CD4-positive, alpha-beta memory T cell (primary cell): Measurements from ENCODE around the gene FAM174B. TPM values are rescaled to one million over a fixed set of nuclear protein-coding genes. Genes with fewer than 3 reads are reported as not detected.

Source experiments
- CTCF ChIA-PET: fragments of 350-600 bp; sonication (Branson Sonifier 250); formaldehyde crosslinking; loops from one replicate; lab custom pipeline; 2021; ENCODE audit warnings: inconsistent platforms; ENCODE audit not compliant: partially characterized antibody; lab: Charles Lee
- POLR2A ChIA-PET: fragments of 350-600 bp; sonication (Branson Sonifier 250); formaldehyde crosslinking; loops from one replicate; lab custom pipeline; 2021; ENCODE audit not compliant: partially characterized antibody; lab: Charles Lee
- DNase-seq, 5 donors: peaks; one replicate each; pipeline versions ENCODE4 v3.0.0 to v3.0.0-alpha.2; 2020 to 2022; ENCODE audit warnings: mixed read lengths in 1 of 5
- H3K27ac ChIP-seq: one replicate; pipeline ENCODE4 v1.7.0; 2013; ENCODE audit warnings: low read depth, low read length
- H3K27me3 ChIP-seq: 2 replicates; pipeline ENCODE4 v1.7.0; 2013; ENCODE audit warnings: mild to moderate bottlenecking, low read length, moderate library complexity; ENCODE audit not compliant: insufficient read depth
- H3K36me3 ChIP-seq: 2 replicates; pipeline ENCODE4 v1.7.0; 2013; ENCODE audit warnings: mild to moderate bottlenecking, low read length, moderate library complexity; ENCODE audit not compliant: insufficient read depth
- H3K4me1 ChIP-seq: 2 replicates; pipeline ENCODE4 v1.7.0; 2013; ENCODE audit warnings: mild to moderate bottlenecking, low read length, moderate library complexity; ENCODE audit not compliant: insufficient read depth
- H3K4me3 ChIP-seq, 2 donors: one replicate each; pipeline ENCODE4 v1.7.0; 2013; ENCODE audit warnings: low read length in 2 of 2, mild to moderate bottlenecking in 1 of 2
- H3K9me3 ChIP-seq, 2 donors: one replicate each; pipeline ENCODE4 v1.7.0; 2013; ENCODE audit warnings: low read length in 2 of 2, control low read depth in 1 of 2; ENCODE audit not compliant: control insufficient read depth in 1 of 2
- H3K27ac Mint-ChIP-seq, 7 donors: one replicate each; pipeline ENCODE4 v1.8.0; 2020 to 2021; ENCODE audit warnings: mixed read lengths in 7 of 7, mild to moderate bottlenecking in 6 of 7, inconsistent platforms in 3 of 7, moderate library complexity in 3 of 7
- H3K27me3 Mint-ChIP-seq, 2 donors: one replicate each; pipeline ENCODE4 v1.8.0; 2020 to 2021; ENCODE audit warnings: mixed read lengths in 2 of 2
- H3K36me3 Mint-ChIP-seq, 2 donors: one replicate each; pipeline ENCODE4 v1.8.0; 2020 to 2021; ENCODE audit warnings: mixed read lengths in 2 of 2, inconsistent platforms in 1 of 2, mild to moderate bottlenecking in 1 of 2
- H3K4me1 Mint-ChIP-seq, 4 donors: one replicate each; pipeline ENCODE4 v1.8.0; 2020 to 2021; ENCODE audit warnings: mixed read lengths in 4 of 4, mild to moderate bottlenecking in 1 of 4
- H3K4me3 Mint-ChIP-seq, 8 donors: one replicate each; pipeline ENCODE4 v1.8.0; 2020 to 2021; ENCODE audit warnings: mixed read lengths in 8 of 8, mild to moderate bottlenecking in 7 of 8, moderate library complexity in 6 of 8, inconsistent platforms in 3 of 8
- H3K9me3 Mint-ChIP-seq, 8 donors: one replicate each; pipeline ENCODE4 v1.8.0; 2020 to 2021; ENCODE audit warnings: mixed read lengths in 8 of 8, mild to moderate bottlenecking in 5 of 8, inconsistent platforms in 3 of 8, moderate library complexity in 1 of 8
- intact Hi-C: fragments of 100-400 bp; cut with micrococcal nuclease; formaldehyde crosslinking; loops from one replicate; pipeline ENCODE4 v1.15.1; 2023
- polyA plus RNA-seq, 2 donors: library from polyadenylated mRNA; unstranded; fragments of 300-500 nt; fragmentation: Illumina TruSeq; gene quantifications; one replicate each; pipeline ENCODE4 v1.2.3, GENCODE V29; 2021
- total RNA-seq, 2 experiments: library from RNA; stranded (reverse); gene quantifications; one replicate each; pipeline ENCODE4 v1.2.3, GENCODE V29; 2021

Gene FAM174B
- total and polyA plus RNA-seq, 4 experiments from 2014 or later, result 2.4 to 8.3 (median 4.9) TPM

GRCh38 chr15:92665100-92665555 lies 9.6 kb upstream of the FAM174B start:
- ChIA-PET POLR2A (no interaction called here), CTCF (interaction anchor here (1.2 kb wide), 1 partner anchor 11 kb away, joined by 3 read pairs; no protein-coding TSS in a partner anchor)
- Mint-ChIP-seq H3K4me3 (no peak overlapping the region), H3K27ac (no peak overlapping the region), H3K27me3 (peaks cover 6 to 10% of the 10 kb centered on the region in 2 donors), H3K36me3 (no peaks in the 10 kb centered on the region), H3K4me1 (no peaks in the 10 kb centered on the region), H3K9me3 (peaks cover 0 to 2% (median 0%) of the 10 kb centered on the region in 8 donors)
- H3K4me1 ChIP-seq, result no peaks in the 10 kb centered on the region
- no peak overlapping the region for H3K4me3 ChIP-seq
- no peaks in the 10 kb centered on the region for H3K27me3 ChIP-seq
- intact Hi-C loops, result no loop called here
- no peaks in the 10 kb centered on the region for H3K36me3 ChIP-seq
- no peak for DNase-seq
- H3K27ac ChIP-seq, result no peak overlapping the region
- H3K9me3 ChIP-seq, result no peaks in the 10 kb centered on the region

- Histone ChIP-seq H3K4me3 (no peak overlapping the region), H3K9me3 (no peaks in the 10 kb centered on the region), H3K27ac (no peak overlapping the region), H3K36me3 (no peaks in the 10 kb centered on the region), H3K4me1 (no peaks in the 10 kb centered on the region), H3K27me3 (no peaks in the 10 kb centered on the region)
- ChIA-PET POLR2A (no interaction called here), CTCF (no interaction called here)
- H3K27ac Mint-ChIP-seq, result no peak overlapping the region
- no peaks in the 10 kb centered on the region for H3K4me1 Mint-ChIP-seq
- intact Hi-C loops, result no loop called here
- H3K4me3 Mint-ChIP-seq, result no peak overlapping the region
- H3K9me3 Mint-ChIP-seq, result peaks cover 0 to 2% (median 0%) of the 10 kb centered on the region in 8 donors
- H3K36me3 Mint-ChIP-seq, result no peaks in the 10 kb centered on the region
- H3K27me3 Mint-ChIP-seq, result peaks cover 7 to 13% of the 10 kb centered on the region in 2 donors
- DNase-seq, result no peak
These were observed 8.8 kb upstream of the FAM174B start for GRCh38 chr15:92664178-92664900.

- Mint-ChIP-seq H3K27me3 (peaks cover 6 to 13% of the 10 kb centered on the region in 2 donors), H3K27ac (no peak overlapping the region), H3K36me3 (no peaks in the 10 kb centered on the region), H3K4me1 (no peaks in the 10 kb centered on the region), H3K4me3 (no peak overlapping the region), H3K9me3 (peaks cover 0 to 2% (median 0%) of the 10 kb centered on the region in 8 donors)
- ChIA-PET CTCF (no interaction called here), POLR2A (no interaction called here)
- H3K4me1 ChIP-seq, result no peaks in the 10 kb centered on the region
- H3K27me3 ChIP-seq, result no peaks in the 10 kb centered on the region
- H3K27ac ChIP-seq, result no peak overlapping the region
- DNase-seq, result no peak
- H3K4me3 ChIP-seq, result no peak overlapping the region
- no peaks in the 10 kb centered on the region for H3K9me3 ChIP-seq
- intact Hi-C loops, result no loop called here
- H3K36me3 ChIP-seq, result no peaks in the 10 kb centered on the region
These were observed 7.8 kb upstream of the FAM174B start for GRCh38 chr15:92663250-92663951.

GRCh38 chr15:92662762-92663161 lies 7.2 kb upstream of the FAM174B start:
- H3K27ac ChIP-seq, result no peak overlapping the region
- no peak overlapping the region for H3K4me3 ChIP-seq
- ChIA-PET POLR2A (no interaction called here), CTCF (no interaction called here)
- H3K36me3 ChIP-seq, result no peaks in the 10 kb centered on the region
- Mint-ChIP-seq H3K27ac (no peak overlapping the region), H3K9me3 (peaks cover 0 to 2% (median 0%) of the 10 kb centered on the region in 8 donors), H3K4me3 (no peak overlapping the region), H3K27me3 (peaks cover 2 to 13% of the 10 kb centered on the region in 2 donors), H3K4me1 (no peaks in the 10 kb centered on the region), H3K36me3 (no peaks in the 10 kb centered on the region)
- H3K27me3 ChIP-seq, result no peaks in the 10 kb centered on the region
- DNase-seq, result no peak
- H3K9me3 ChIP-seq, result no peaks in the 10 kb centered on the region
- no peaks in the 10 kb centered on the region for H3K4me1 ChIP-seq
- intact Hi-C loops, result no loop called here

GRCh38 chr15:92661956-92662355 lies 6.4 kb upstream of the FAM174B start:
- no peak overlapping the region for H3K4me3 ChIP-seq
- H3K4me1 ChIP-seq, result no peaks in the 10 kb centered on the region
- H3K36me3 ChIP-seq, result no peaks in the 10 kb centered on the region
- no peaks in the 10 kb centered on the region for H3K9me3 ChIP-seq
- POLR2A ChIA-PET, result no interaction called here
- CTCF ChIA-PET, result no interaction called here
- no peaks in the 10 kb centered on the region for H3K9me3 Mint-ChIP-seq
- no peaks in the 10 kb centered on the region for H3K27me3 ChIP-seq
- H3K27ac Mint-ChIP-seq, result no peak overlapping the region
- no peak overlapping the region for H3K4me3 Mint-ChIP-seq
- no peak overlapping the region for H3K27ac ChIP-seq
- peaks cover 4 to 13% of the 10 kb centered on the region in 2 donors for H3K27me3 Mint-ChIP-seq
- intact Hi-C loops, result no loop called here
- H3K36me3 Mint-ChIP-seq, result no peaks in the 10 kb centered on the region
- no peak for DNase-seq
- no peaks in the 10 kb centered on the region for H3K4me1 Mint-ChIP-seq

GRCh38 chr15:92661069-92661468 lies 5.5 kb upstream of the FAM174B start:
- ChIA-PET POLR2A (no interaction called here), CTCF (no interaction called here)
- Histone ChIP-seq H3K4me1 (no peaks in the 10 kb centered on the region), H3K27ac (no peak overlapping the region), H3K27me3 (no peaks in the 10 kb centered on the region), H3K36me3 (no peaks in the 10 kb centered on the region), H3K4me3 (no peak overlapping the region), H3K9me3 (no peaks in the 10 kb centered on the region)
- H3K4me3 Mint-ChIP-seq, result no peak overlapping the region
- H3K27ac Mint-ChIP-seq, result no peak overlapping the region
- DNase-seq, result no peak
- intact Hi-C loops, result no loop called here
- H3K4me1 Mint-ChIP-seq, result peaks cover 0 to 3% (median 1%) of the 10 kb centered on the region in 4 donors
- H3K9me3 Mint-ChIP-seq, result no peaks in the 10 kb centered on the region
- no peaks in the 10 kb centered on the region for H3K36me3 Mint-ChIP-seq
- H3K27me3 Mint-ChIP-seq, result peaks cover 9 to 19% of the 10 kb centered on the region in 2 donors

GRCh38 chr15:92657486-92657885 lies 1.9 kb upstream of the FAM174B start:
- no peak overlapping the region for H3K27ac ChIP-seq
- no peak overlapping the region for H3K4me3 ChIP-seq
- H3K36me3 ChIP-seq, result no peaks in the 10 kb centered on the region
- Mint-ChIP-seq H3K9me3 (no peaks in the 10 kb centered on the region), H3K4me1 (peaks cover 2 to 13% (median 6%) of the 10 kb centered on the region in 4 donors), H3K27me3 (peaks cover 24 to 34% of the 10 kb centered on the region in 2 donors), H3K36me3 (no peaks in the 10 kb centered on the region), H3K4me3 (no peak overlapping the region), H3K27ac (no peak overlapping the region)
- no peaks in the 10 kb centered on the region for H3K9me3 ChIP-seq
- POLR2A ChIA-PET, result no interaction called here
- H3K27me3 ChIP-seq, result no peaks in the 10 kb centered on the region
- intact Hi-C loops, result no loop called here
- DNase-seq, result no peak
- H3K4me1 ChIP-seq, result peaks cover 5% of the 10 kb centered on the region
- CTCF ChIA-PET, result no interaction called here
